Measurements from ENCODE around the gene STEAP4.

- TF ChIP-seq EZH2phosphoT487 (IDR thresholded peaks at IDR 0.05), result no peak
- TF ChIP-seq, protein P1, sequence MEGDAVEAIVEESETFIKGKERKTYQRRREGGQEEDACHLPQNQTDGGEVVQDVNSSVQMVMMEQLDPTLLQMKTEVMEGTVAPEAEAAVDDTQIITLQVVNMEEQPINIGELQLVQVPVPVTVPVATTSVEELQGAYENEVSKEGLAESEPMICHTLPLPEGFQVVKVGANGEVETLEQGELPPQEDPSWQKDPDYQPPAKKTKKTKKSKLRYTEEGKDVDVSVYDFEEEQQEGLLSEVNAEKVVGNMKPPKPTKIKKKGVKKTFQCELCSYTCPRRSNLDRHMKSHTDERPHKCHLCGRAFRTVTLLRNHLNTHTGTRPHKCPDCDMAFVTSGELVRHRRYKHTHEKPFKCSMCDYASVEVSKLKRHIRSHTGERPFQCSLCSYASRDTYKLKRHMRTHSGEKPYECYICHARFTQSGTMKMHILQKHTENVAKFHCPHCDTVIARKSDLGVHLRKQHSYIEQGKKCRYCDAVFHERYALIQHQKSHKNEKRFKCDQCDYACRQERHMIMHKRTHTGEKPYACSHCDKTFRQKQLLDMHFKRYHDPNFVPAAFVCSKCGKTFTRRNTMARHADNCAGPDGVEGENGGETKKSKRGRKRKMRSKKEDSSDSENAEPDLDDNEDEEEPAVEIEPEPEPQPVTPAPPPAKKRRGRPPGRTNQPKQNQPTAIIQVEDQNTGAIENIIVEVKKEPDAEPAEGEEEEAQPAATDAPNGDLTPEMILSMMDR (IDR thresholded peaks at IDR 0.05), result no peak
Measured at GRCh38 chr7:88300401-88300945, 6.2 kb downstream of the STEAP4 start.
